ENCODE results near the gene HIVEP2. TPM values are rescaled to one million over a fixed set of nuclear protein-coding genes. Genes with fewer than 3 reads are reported as not detected.

Gene HIVEP2
- total and polyA plus RNA-seq, 5 donors from 2014 or later, result 9.7 to 76.7 (median 12.3) TPM

DNA sequence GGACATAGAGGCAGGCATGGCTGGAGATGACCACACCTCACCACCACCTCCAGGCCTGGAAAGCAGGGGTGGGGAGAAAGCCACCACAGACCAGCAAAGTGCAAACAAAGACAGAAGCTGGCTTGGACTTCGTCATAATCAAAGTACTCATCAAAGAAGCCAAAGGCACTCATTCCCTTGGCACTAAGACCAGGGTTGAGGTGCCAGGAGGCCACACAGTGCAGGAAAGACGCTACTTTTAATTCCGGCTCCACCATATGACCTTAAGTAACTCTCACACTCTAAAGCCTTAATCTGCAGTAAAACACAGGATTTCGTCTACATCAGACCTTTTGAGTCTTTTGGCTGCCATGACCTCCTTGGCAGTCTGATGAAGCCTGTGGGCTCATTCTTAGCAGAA lies 123.1 kb downstream of the HIVEP2 start:
- no peak for ATAC-seq (ENCODE audit: low read depth in 2 of 2)
- Mint-ChIP-seq H3K27me3 (no peaks in the 10 kb centered on the region), H3K36me3 (peaks cover 22% of the 10 kb centered on the region), H3K4me3 (peak overlapping the region; percentile 53 to 91 (median 78)), H3K27ac (peak overlapping the region; percentile 89 to 97 (median 96)), H3K4me1 (peaks cover 36 to 84% (median 58%) of the 10 kb centered on the region in 4 donors), H3K9me3 (peaks cover 0 to 5% (median 0%) of the 10 kb centered on the region in 7 donors)
- Histone ChIP-seq H3K9me3 (ENCODE audit: control insufficient read depth in 2 of 2, low read length in 2 of 2) (no peaks in the 10 kb centered on the region), H3K27me3 (ENCODE audit: control insufficient read depth, insufficient read depth, low read length) (no peaks in the 10 kb centered on the region), H3K27ac (ENCODE audit: insufficient read depth, low read length, poor library complexity, severe bottlenecking) (peak overlapping the region; percentile 83), H3K4me3 (ENCODE audit: low read depth, low read length) (peak overlapping the region; percentile 79), H3K36me3 (ENCODE audit: control insufficient read depth, insufficient read depth, low read length) (peaks cover 5% of the 10 kb centered on the region), H3K4me1 (ENCODE audit: control insufficient read depth, insufficient read depth, low read length, poor library complexity, severe bottlenecking) (peaks cover 65% of the 10 kb centered on the region)
- DNase-seq, result no peak

DNA sequence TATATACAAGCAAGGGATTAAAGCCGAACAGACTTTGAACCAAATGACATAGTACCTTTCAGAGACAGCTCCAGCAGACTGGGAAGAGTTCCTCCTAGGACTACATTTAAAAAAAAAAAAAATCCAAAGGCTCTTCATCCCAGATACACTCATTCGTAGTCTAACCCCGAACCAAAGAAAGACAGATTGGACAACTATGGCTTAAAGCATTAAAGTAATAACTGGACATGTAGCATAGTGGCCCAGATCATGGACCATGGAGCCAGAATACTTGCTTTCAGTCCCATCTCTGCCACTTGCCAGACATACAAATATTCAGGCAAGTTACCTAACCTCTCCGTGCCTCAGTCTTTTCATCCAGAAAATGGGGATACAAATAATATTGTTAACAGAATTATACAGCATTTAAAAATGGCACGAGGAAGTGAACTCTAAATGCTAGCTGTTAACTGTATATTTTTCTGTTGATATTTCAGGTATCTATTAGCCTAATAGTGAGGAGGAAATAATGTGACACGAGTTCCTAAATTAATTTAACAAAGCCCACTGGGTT lies 123.7 kb downstream of the HIVEP2 start:
- H3K4me3 ChIP-seq (ENCODE audit: low read depth, low read length), result peak overlapping the region; percentile 79
- H3K27ac ChIP-seq (ENCODE audit: insufficient read depth, low read length, poor library complexity, severe bottlenecking), result peak overlapping the region; percentile 83
- H3K4me3 Mint-ChIP-seq, result peak overlapping the region; percentile 80 to 96 (median 86)
- peaks cover 28% of the 10 kb centered on the region for H3K36me3 Mint-ChIP-seq
- no peaks in the 10 kb centered on the region for H3K27me3 ChIP-seq (ENCODE audit: control insufficient read depth, insufficient read depth, low read length)
- H3K36me3 ChIP-seq (ENCODE audit: control insufficient read depth, insufficient read depth, low read length), result peaks cover 5% of the 10 kb centered on the region
- H3K9me3 Mint-ChIP-seq, result peaks cover 0 to 5% (median 0%) of the 10 kb centered on the region in 7 donors
- no peak for ATAC-seq (ENCODE audit: low read depth in 2 of 2)
- H3K27ac Mint-ChIP-seq, result peak overlapping the region; percentile 89 to 97 (median 96)
- peaks cover 39 to 84% (median 59%) of the 10 kb centered on the region in 4 donors for H3K4me1 Mint-ChIP-seq
- peaks cover 65% of the 10 kb centered on the region for H3K4me1 ChIP-seq (ENCODE audit: control insufficient read depth, insufficient read depth, low read length, poor library complexity, severe bottlenecking)
- no peaks in the 10 kb centered on the region for H3K27me3 Mint-ChIP-seq
- DNase-seq, result no peak
- no peaks in the 10 kb centered on the region for H3K9me3 ChIP-seq (ENCODE audit: control insufficient read depth in 2 of 2, low read length in 2 of 2)

DNA sequence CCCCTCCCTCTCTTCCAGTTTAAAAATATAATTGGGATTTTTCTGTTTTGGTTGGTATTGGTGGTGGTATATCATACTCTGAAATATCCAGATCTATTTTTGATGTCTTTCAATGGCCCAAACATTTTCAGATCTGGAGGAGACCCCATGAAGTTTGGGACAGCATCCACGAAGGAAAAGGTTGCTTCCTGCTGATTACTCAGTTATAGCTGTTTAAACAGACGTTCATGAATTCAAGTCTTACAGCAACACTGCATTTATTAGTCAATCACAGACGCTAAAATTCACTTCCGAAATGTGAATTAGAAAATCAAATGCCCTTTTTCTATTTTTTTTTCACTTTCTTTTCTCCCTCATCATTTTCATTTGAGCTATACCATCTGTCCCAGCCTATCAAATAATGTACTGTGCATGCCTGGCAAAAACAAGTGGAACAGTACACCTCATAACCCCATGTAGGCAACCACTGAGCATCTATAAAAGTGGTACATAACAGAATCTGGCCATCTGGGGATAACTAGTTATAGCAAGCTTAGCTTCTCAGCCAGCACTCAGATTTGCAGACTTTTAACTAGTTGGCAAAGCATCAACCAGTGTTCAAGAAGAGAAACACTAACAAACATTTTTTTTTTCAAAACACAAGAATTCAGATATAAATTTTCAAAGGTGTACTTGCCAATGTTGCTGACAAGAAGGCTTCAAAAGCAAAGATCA lies 124.5 kb downstream of the HIVEP2 start:
- DNase-seq, result peak in 1 of 3 donors; percentile 36
- peaks cover 65% of the 10 kb centered on the region for H3K4me1 ChIP-seq (ENCODE audit: control insufficient read depth, insufficient read depth, low read length, poor library complexity, severe bottlenecking)
- peaks cover 0 to 5% (median 0%) of the 10 kb centered on the region in 7 donors for H3K9me3 Mint-ChIP-seq

DNA sequence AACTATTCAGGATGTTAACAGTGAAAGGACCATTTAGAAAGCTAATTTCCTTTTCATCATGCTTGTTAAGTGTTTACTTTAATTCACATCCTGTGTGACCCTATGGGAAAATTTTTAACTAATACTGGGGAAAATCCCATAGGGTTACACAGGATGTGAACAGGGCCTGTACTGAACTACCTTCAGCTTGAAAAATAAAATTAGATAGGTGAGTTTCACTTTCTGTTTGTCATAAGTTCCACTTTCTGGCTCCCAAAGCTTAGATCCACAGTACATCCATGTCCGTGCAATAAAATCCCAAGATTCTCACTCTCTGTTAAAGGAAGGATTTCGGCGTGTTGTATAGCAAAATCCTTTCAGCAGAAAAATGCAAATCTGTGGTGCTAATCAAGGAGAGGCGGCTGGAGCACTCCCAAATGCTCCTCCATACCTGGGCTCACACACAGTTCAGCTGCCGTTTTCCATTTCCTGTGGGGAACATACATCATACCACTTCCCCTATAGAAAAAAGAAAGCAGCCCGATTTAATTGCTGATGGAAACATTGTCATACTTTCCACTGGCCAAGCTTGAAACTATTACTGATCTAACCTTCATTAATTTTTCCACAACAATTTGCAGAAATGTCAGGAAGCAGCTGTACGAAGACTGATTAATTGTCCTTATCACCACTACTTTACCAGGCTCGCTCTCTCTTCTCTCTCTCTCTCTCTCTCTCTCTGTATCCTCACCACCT lies 125.2 kb downstream of the HIVEP2 start:
- Histone ChIP-seq H3K4me3 (ENCODE audit: low read depth, low read length) (peak overlapping the region; percentile 79), H3K9me3 (ENCODE audit: control insufficient read depth in 2 of 2, low read length in 2 of 2) (no peaks in the 10 kb centered on the region), H3K27ac (ENCODE audit: insufficient read depth, low read length, poor library complexity, severe bottlenecking) (peak overlapping the region; percentile 83), H3K27me3 (ENCODE audit: control insufficient read depth, insufficient read depth, low read length) (no peaks in the 10 kb centered on the region), H3K36me3 (ENCODE audit: control insufficient read depth, insufficient read depth, low read length) (peaks cover 5% of the 10 kb centered on the region), H3K4me1 (ENCODE audit: control insufficient read depth, insufficient read depth, low read length, poor library complexity, severe bottlenecking) (peaks cover 60% of the 10 kb centered on the region)
- Mint-ChIP-seq H3K9me3 (peaks cover 0 to 5% (median 0%) of the 10 kb centered on the region in 7 donors), H3K4me1 (peaks cover 47 to 90% (median 65%) of the 10 kb centered on the region in 4 donors), H3K27ac (peak overlapping the region; percentile 89 to 97 (median 96)), H3K4me3 (peak overlapping the region; percentile 80 to 96 (median 86)), H3K27me3 (no peaks in the 10 kb centered on the region), H3K36me3 (peaks cover 34% of the 10 kb centered on the region)
- DNase-seq (peak; percentile 36 to 66 (median 40)), ATAC-seq (ENCODE audit: low read depth in 2 of 2) (peak; percentile 30 to 38)

More for the DNA sequence above, 124.5 kb downstream of the HIVEP2 start:
- Mint-ChIP-seq H3K4me1 (peaks cover 46 to 90% (median 60%) of the 10 kb centered on the region in 4 donors), H3K27ac (peak overlapping the region; percentile 89 to 97 (median 96)), H3K4me3 (peak overlapping the region; percentile 80 to 96 (median 86)), H3K36me3 (peaks cover 29% of the 10 kb centered on the region), H3K27me3 (no peaks in the 10 kb centered on the region)
- H3K4me3 ChIP-seq (ENCODE audit: low read depth, low read length), result peak overlapping the region; percentile 79
- H3K27me3 ChIP-seq (ENCODE audit: control insufficient read depth, insufficient read depth, low read length), result no peaks in the 10 kb centered on the region
- no peaks in the 10 kb centered on the region for H3K9me3 ChIP-seq (ENCODE audit: control insufficient read depth in 2 of 2, low read length in 2 of 2)
- peak in 1 of 2 donors; percentile 29 for ATAC-seq (ENCODE audit: low read depth in 2 of 2)
- peak overlapping the region; percentile 83 for H3K27ac ChIP-seq (ENCODE audit: insufficient read depth, low read length, poor library complexity, severe bottlenecking)
- H3K36me3 ChIP-seq (ENCODE audit: control insufficient read depth, insufficient read depth, low read length), result peaks cover 5% of the 10 kb centered on the region

DNA sequence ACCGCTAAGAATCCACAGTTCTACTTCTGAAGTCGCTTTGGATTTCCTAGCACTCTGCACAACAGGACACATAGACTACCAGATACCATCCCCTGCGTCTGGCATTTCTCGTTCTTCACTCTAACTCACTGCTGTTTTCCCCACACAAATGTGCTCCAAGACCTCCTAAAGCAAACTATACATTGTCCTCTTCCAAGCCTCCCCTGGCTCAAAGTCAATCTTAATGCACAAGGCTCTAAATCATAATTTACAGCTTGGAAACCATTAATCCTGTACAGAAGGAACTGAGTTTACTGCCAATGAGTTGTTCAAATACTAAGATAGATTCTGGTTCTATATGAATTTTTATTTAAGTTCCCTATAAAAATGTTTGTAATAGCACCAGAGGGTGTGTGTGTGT lies 128.5 kb downstream of the HIVEP2 start:
- Mint-ChIP-seq H3K9me3 (peaks cover 0 to 5% (median 0%) of the 10 kb centered on the region in 7 donors), H3K27me3 (no peaks in the 10 kb centered on the region), H3K4me1 (peaks cover 64 to 94% (median 72%) of the 10 kb centered on the region in 4 donors), H3K36me3 (peaks cover 29% of the 10 kb centered on the region), H3K4me3 (no peak overlapping the region), H3K27ac (peak overlapping the region in 1 of 3 donors; percentile 34)
- H3K27ac ChIP-seq (ENCODE audit: insufficient read depth, low read length, poor library complexity, severe bottlenecking), result no peak overlapping the region
- H3K4me3 ChIP-seq (ENCODE audit: low read depth, low read length), result no peak overlapping the region
- H3K27me3 ChIP-seq (ENCODE audit: control insufficient read depth, insufficient read depth, low read length), result no peaks in the 10 kb centered on the region
- H3K4me1 ChIP-seq (ENCODE audit: control insufficient read depth, insufficient read depth, low read length, poor library complexity, severe bottlenecking), result peaks cover 56% of the 10 kb centered on the region
- no peak for ATAC-seq (ENCODE audit: low read depth in 2 of 2)
- DNase-seq, result no peak
- H3K9me3 ChIP-seq (ENCODE audit: control insufficient read depth in 2 of 2, low read length in 2 of 2), result no peaks in the 10 kb centered on the region
- H3K36me3 ChIP-seq (ENCODE audit: control insufficient read depth, insufficient read depth, low read length), result peaks cover 4% of the 10 kb centered on the region

DNA sequence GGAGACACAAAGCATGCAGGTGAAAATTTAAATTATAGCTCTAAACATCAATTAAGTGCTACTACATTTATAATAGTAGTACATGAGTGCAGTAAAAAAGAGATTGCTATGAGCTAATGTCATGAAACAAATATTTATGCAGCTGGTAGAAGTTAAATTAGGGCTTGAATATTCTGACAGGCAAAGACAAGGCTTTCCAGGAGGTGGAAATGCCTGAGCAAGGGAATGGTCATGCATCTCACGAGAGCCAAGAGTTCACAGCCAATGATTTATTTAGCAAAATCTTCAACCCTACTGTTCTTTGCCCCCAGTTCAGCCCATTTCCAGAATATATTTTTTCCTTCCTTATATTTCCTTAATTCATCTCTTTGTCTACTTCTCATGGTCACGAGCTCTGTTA lies 128.9 kb downstream of the HIVEP2 start:
- Mint-ChIP-seq H3K36me3 (peaks cover 29% of the 10 kb centered on the region), H3K27me3 (no peaks in the 10 kb centered on the region), H3K4me1 (peaks cover 64 to 94% (median 72%) of the 10 kb centered on the region in 4 donors), H3K27ac (peak overlapping the region in 1 of 3 donors; percentile 34), H3K4me3 (no peak overlapping the region), H3K9me3 (peaks cover 0 to 5% (median 0%) of the 10 kb centered on the region in 7 donors)
- Histone ChIP-seq H3K27me3 (ENCODE audit: control insufficient read depth, insufficient read depth, low read length) (no peaks in the 10 kb centered on the region), H3K36me3 (ENCODE audit: control insufficient read depth, insufficient read depth, low read length) (peaks cover 4% of the 10 kb centered on the region), H3K4me3 (ENCODE audit: low read depth, low read length) (no peak overlapping the region), H3K4me1 (ENCODE audit: control insufficient read depth, insufficient read depth, low read length, poor library complexity, severe bottlenecking) (peaks cover 56% of the 10 kb centered on the region), H3K27ac (ENCODE audit: insufficient read depth, low read length, poor library complexity, severe bottlenecking) (no peak overlapping the region), H3K9me3 (ENCODE audit: control insufficient read depth in 2 of 2, low read length in 2 of 2) (no peaks in the 10 kb centered on the region)
- no peak for ATAC-seq (ENCODE audit: low read depth in 2 of 2)
- DNase-seq, result no peak

DNA sequence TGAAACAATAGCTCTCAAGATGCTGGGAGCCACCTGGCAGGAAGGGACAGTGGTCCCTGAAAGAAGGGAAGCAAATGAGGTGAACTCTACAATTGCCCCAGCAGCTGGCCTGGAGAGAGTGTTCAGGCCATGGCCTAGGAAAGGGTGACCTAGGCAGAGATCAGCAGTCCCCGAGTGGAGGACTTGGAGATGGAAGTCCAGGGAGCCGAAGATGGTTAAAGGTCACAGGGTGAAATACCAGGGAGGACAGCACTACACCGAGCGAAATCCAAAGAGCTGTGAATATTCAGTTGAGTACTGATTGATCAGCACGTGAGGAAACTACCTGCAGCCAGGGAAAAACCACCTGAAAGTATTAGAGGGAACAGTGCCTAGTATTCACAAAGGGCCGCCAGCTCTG lies 133.1 kb downstream of the HIVEP2 start:
- H3K27me3 ChIP-seq (ENCODE audit: control insufficient read depth, insufficient read depth, low read length), result no peaks in the 10 kb centered on the region
- peaks cover 18% of the 10 kb centered on the region for H3K36me3 ChIP-seq (ENCODE audit: control insufficient read depth, insufficient read depth, low read length)
- peak overlapping the region; percentile 9 for H3K27ac ChIP-seq (ENCODE audit: insufficient read depth, low read length, poor library complexity, severe bottlenecking)
- DNase-seq (no peak), ATAC-seq (ENCODE audit: low read depth in 2 of 2) (no peak)
- H3K4me1 Mint-ChIP-seq, result peaks cover 54 to 92% (median 66%) of the 10 kb centered on the region in 4 donors
- peak overlapping the region; percentile 7 to 77 (median 10) for H3K27ac Mint-ChIP-seq
- H3K4me3 Mint-ChIP-seq, result peak overlapping the region in 3 of 4 donors; percentile 49 to 70 (median 57)
- H3K9me3 ChIP-seq (ENCODE audit: control insufficient read depth in 2 of 2, low read length in 2 of 2), result no peaks in the 10 kb centered on the region
- H3K4me1 ChIP-seq (ENCODE audit: control insufficient read depth, insufficient read depth, low read length, poor library complexity, severe bottlenecking), result peaks cover 35% of the 10 kb centered on the region
- H3K27me3 Mint-ChIP-seq, result no peaks in the 10 kb centered on the region
- H3K4me3 ChIP-seq (ENCODE audit: low read depth, low read length), result peak overlapping the region; percentile 22
- peaks cover 0 to 5% (median 0%) of the 10 kb centered on the region in 7 donors for H3K9me3 Mint-ChIP-seq
- peaks cover 42% of the 10 kb centered on the region for H3K36me3 Mint-ChIP-seq

All from CD4-positive, CD25-positive, alpha-beta regulatory T cell (primary cell).